Activated naive CD8-positive, alpha-beta T cell treated with anti-CD3 and anti-CD28 coated beads for 36 hours (primary cell): Measurements from ENCODE around the gene ZMPSTE24. TPM values are rescaled to one million over a fixed set of nuclear protein-coding genes. Genes with fewer than 3 reads are reported as not detected.

ENCODE experiments used
- DNase-seq: peaks from one replicate; pipeline ENCODE4 v3.0.0; 2021
- H3K27ac Mint-ChIP-seq: one replicate; pipeline ENCODE4 v1.8.0; 2022; ENCODE audit warnings: mild to moderate bottlenecking, moderate library complexity, mixed read lengths
- H3K27me3 Mint-ChIP-seq: one replicate; pipeline ENCODE4 v1.8.0; 2022; ENCODE audit warnings: mild to moderate bottlenecking, mixed read lengths
- H3K36me3 Mint-ChIP-seq: one replicate; pipeline ENCODE4 v1.8.0; 2021; ENCODE audit warnings: mild to moderate bottlenecking, mixed read lengths
- H3K4me1 Mint-ChIP-seq: one replicate; pipeline ENCODE4 v1.8.0; 2021; ENCODE audit warnings: mixed read lengths
- H3K4me3 Mint-ChIP-seq: one replicate; pipeline ENCODE4 v1.8.0; 2022; ENCODE audit warnings: mild to moderate bottlenecking, moderate library complexity, mixed read lengths
- H3K9me3 Mint-ChIP-seq: one replicate; pipeline ENCODE4 v1.8.0; 2022; ENCODE audit warnings: mixed read lengths
- total RNA-seq, 2 experiments: library from RNA; stranded (reverse); gene quantifications; one replicate each; pipeline ENCODE4 v1.2.3, GENCODE V29; 2021

Gene ZMPSTE24
- total RNA-seq, 2 experiments from 2014 or later: 39.6 to 41.0 TPM

GRCh38 chr1:40273547-40274166 lies 15.6 kb downstream of the ZMPSTE24 start:
- Mint-ChIP-seq H3K27me3 (no peaks in the 10 kb centered on the region), H3K36me3 (peaks cover 31% of the 10 kb centered on the region), H3K9me3 (no peaks in the 10 kb centered on the region), H3K4me3 (no peak overlapping the region), H3K4me1 (peaks cover 13% of the 10 kb centered on the region), H3K27ac (no peak overlapping the region)
- DNase-seq: no peak

GRCh38 chr1:40274331-40274730 lies 16.3 kb downstream of the ZMPSTE24 start:
- no peak overlapping the region for H3K4me3 Mint-ChIP-seq
- no peak overlapping the region for H3K27ac Mint-ChIP-seq
- no peaks in the 10 kb centered on the region for H3K9me3 Mint-ChIP-seq
- no peaks in the 10 kb centered on the region for H3K27me3 Mint-ChIP-seq
- DNase-seq: no peak
- peaks cover 13% of the 10 kb centered on the region for H3K4me1 Mint-ChIP-seq
- H3K36me3 Mint-ChIP-seq: peaks cover 31% of the 10 kb centered on the region

- no peak overlapping the region for H3K4me3 Mint-ChIP-seq
- DNase-seq: no peak
- peaks cover 5% of the 10 kb centered on the region for H3K4me1 Mint-ChIP-seq
- no peaks in the 10 kb centered on the region for H3K9me3 Mint-ChIP-seq
- no peak overlapping the region for H3K27ac Mint-ChIP-seq
- peaks cover 21% of the 10 kb centered on the region for H3K36me3 Mint-ChIP-seq
- no peaks in the 10 kb centered on the region for H3K27me3 Mint-ChIP-seq
Measured at GRCh38 chr1:40276122-40276521, 18.1 kb downstream of the ZMPSTE24 start.

GRCh38 chr1:40281853-40282252 lies 23.8 kb downstream of the ZMPSTE24 start:
- no peaks in the 10 kb centered on the region for H3K27me3 Mint-ChIP-seq
- no peak overlapping the region for H3K27ac Mint-ChIP-seq

GRCh38 chr1:40291293-40291692 lies 33.3 kb downstream of the ZMPSTE24 start:
- peaks cover 5% of the 10 kb centered on the region for H3K4me1 Mint-ChIP-seq
- peak overlapping the region; percentile 40 for H3K27ac Mint-ChIP-seq
- peaks cover 23% of the 10 kb centered on the region for H3K36me3 Mint-ChIP-seq
- DNase-seq: no peak
- no peaks in the 10 kb centered on the region for H3K27me3 Mint-ChIP-seq
- H3K4me3 Mint-ChIP-seq: no peak overlapping the region
- H3K9me3 Mint-ChIP-seq: no peaks in the 10 kb centered on the region

More at GRCh38 chr1:40281853-40282252, 23.8 kb downstream of the ZMPSTE24 start:
- no peaks in the 10 kb centered on the region for H3K9me3 Mint-ChIP-seq
- H3K4me1 Mint-ChIP-seq: no peaks in the 10 kb centered on the region
- H3K36me3 Mint-ChIP-seq: peaks cover 3% of the 10 kb centered on the region
- no peak overlapping the region for H3K4me3 Mint-ChIP-seq
- no peak for DNase-seq

DNA sequence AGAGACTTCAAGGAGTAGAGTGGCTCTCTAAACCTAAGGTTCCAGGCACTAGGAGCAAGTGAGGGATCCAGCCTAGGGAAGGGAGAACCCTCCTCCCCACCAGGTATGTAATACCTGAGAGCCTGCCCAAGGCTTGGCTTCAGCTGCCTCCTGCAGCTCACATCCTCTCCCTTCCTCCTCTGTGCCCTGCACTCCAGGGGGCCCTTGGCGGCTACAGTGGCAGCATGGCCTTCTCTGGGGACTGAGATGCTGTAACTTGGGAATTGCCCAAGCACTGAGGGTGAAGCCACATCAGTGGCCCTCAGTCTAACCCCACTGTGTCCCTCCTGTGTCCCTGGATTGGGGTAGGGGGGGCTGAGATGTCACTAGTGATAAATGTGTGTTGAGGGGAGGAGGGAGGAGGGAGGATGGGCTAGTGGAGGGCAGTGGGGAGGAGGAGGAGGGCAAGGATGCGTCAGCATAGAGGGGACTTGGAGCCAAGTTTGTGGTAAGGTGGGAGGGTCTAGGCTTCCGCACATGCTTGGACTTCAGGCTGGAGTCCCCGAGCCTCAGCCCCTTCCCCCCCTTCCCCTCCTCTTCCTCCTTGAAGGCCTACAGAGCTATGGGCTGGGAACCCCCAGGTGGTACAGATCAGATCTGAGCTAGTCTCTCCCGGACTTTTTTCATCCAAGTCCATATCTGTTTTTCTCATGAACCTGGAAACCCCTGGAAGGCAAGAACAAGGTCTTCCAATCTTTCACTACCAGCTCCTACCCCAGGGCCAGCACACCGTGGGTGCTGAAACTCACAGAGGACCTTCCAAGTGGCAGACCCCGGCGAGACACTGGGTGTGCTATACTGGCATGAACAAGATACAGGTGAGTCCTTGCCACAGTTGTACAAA lies 41.6 kb downstream of the ZMPSTE24 start:
- no peak for DNase-seq

GRCh38 chr1:40300249-40300567 lies 42.2 kb downstream of the ZMPSTE24 start:
- no peak overlapping the region for H3K4me3 Mint-ChIP-seq

More for the DNA sequence above, 41.6 kb downstream of the ZMPSTE24 start:
- Mint-ChIP-seq H3K36me3 (no peaks in the 10 kb centered on the region), H3K4me3 (no peak overlapping the region), H3K9me3 (no peaks in the 10 kb centered on the region), H3K27ac (no peak overlapping the region), H3K27me3 (no peaks in the 10 kb centered on the region), H3K4me1 (no peaks in the 10 kb centered on the region)

DNA sequence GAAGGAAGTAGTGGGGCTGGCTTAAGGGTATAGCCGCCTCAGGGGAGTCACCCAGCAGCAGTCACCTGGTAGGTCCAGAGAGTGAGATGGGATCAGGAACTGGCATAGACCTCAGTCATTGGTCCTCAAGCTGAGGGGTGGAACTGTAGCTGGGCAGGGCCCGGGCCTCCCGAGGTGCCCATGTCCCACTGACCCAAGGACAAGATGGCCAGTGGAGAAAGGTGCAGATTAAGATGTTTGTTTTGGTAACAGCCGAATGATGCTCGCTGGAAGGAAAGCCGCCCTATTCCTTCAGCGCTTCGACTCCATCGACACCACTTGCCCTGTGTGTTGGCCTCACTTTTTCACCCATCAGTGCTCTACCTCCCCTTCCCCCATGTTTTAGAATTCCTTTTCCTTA lies 42.6 kb downstream of the ZMPSTE24 start:
- Mint-ChIP-seq H3K9me3 (no peaks in the 10 kb centered on the region), H3K27me3 (no peaks in the 10 kb centered on the region), H3K27ac (no peak overlapping the region), H3K4me3 (no peak overlapping the region), H3K4me1 (no peaks in the 10 kb centered on the region), H3K36me3 (no peaks in the 10 kb centered on the region)
- no peak for DNase-seq

More at GRCh38 chr1:40300249-40300567, 42.2 kb downstream of the ZMPSTE24 start:
- no peaks in the 10 kb centered on the region for H3K4me1 Mint-ChIP-seq
- H3K27ac Mint-ChIP-seq: no peak overlapping the region
- no peaks in the 10 kb centered on the region for H3K27me3 Mint-ChIP-seq
- no peaks in the 10 kb centered on the region for H3K36me3 Mint-ChIP-seq
- no peaks in the 10 kb centered on the region for H3K9me3 Mint-ChIP-seq
- no peak for DNase-seq

GRCh38 chr1:40301066-40301465 lies 43.0 kb downstream of the ZMPSTE24 start:
- no peaks in the 10 kb centered on the region for H3K27me3 Mint-ChIP-seq
- DNase-seq: no peak

DNA sequence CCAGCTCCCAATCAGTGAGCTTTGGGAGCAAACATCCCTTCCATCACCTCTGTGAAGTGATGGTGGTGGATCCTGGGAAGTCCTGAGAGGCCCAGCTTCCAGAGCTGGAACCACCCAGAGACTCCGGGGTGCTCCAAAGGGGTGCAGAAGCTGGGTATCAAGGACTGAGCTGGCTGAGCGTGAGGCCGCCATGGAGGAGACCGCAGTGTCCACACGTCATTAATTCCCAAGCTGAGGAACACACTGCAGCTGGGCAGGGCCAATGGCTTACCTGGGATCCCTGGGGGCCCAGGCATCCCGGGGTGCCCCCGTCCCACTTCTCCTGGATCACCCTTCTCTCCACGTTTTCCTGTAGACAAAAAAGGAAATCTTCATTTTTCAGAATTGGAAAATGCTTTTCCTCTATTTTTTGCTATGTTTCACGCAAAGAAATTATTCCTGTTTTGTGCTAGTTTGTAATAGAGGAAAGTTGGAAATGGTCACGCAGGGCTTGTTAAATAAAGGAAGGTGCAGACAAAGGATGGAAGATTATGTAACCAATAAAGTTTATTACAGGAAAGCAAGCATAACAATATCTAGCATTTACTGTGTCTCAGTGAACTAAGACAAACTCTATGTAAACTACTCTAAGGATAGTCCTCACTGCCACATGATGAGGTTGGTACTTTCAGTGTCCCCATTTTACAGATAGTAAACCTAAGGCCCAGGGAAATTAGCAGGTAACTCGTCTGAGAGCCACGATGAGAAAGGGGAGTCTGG lies 43.7 kb downstream of the ZMPSTE24 start:
- Mint-ChIP-seq H3K27ac (no peak overlapping the region), H3K4me1 (no peaks in the 10 kb centered on the region), H3K36me3 (no peaks in the 10 kb centered on the region), H3K9me3 (no peaks in the 10 kb centered on the region), H3K4me3 (no peak overlapping the region), H3K27me3 (no peaks in the 10 kb centered on the region)
- DNase-seq: no peak

More at GRCh38 chr1:40301066-40301465, 43.0 kb downstream of the ZMPSTE24 start:
- Mint-ChIP-seq H3K36me3 (no peaks in the 10 kb centered on the region), H3K9me3 (no peaks in the 10 kb centered on the region), H3K4me1 (no peaks in the 10 kb centered on the region), H3K27ac (no peak overlapping the region), H3K4me3 (no peak overlapping the region)

- Mint-ChIP-seq H3K4me3 (no peak overlapping the region), H3K27me3 (no peaks in the 10 kb centered on the region), H3K9me3 (no peaks in the 10 kb centered on the region), H3K27ac (no peak overlapping the region), H3K36me3 (no peaks in the 10 kb centered on the region), H3K4me1 (no peaks in the 10 kb centered on the region)
- DNase-seq: no peak
Measured at GRCh38 chr1:40302475-40302874, 44.4 kb downstream of the ZMPSTE24 start.

- Mint-ChIP-seq H3K4me3 (no peak overlapping the region), H3K27me3 (no peaks in the 10 kb centered on the region), H3K36me3 (no peaks in the 10 kb centered on the region), H3K27ac (no peak overlapping the region), H3K9me3 (no peaks in the 10 kb centered on the region), H3K4me1 (no peaks in the 10 kb centered on the region)
- no peak for DNase-seq
Measured at GRCh38 chr1:40303051-40303771, 45.2 kb downstream of the ZMPSTE24 start.

GRCh38 chr1:40303790-40304189 lies 45.8 kb downstream of the ZMPSTE24 start:
- no peaks in the 10 kb centered on the region for H3K9me3 Mint-ChIP-seq
- H3K4me3 Mint-ChIP-seq: no peak overlapping the region
- no peaks in the 10 kb centered on the region for H3K27me3 Mint-ChIP-seq
- H3K4me1 Mint-ChIP-seq: no peaks in the 10 kb centered on the region
- no peaks in the 10 kb centered on the region for H3K36me3 Mint-ChIP-seq
- no peak overlapping the region for H3K27ac Mint-ChIP-seq
- DNase-seq: no peak

GRCh38 chr1:40305451-40305850 lies 47.4 kb downstream of the ZMPSTE24 start:
- H3K4me3 Mint-ChIP-seq: no peak overlapping the region
- H3K9me3 Mint-ChIP-seq: no peaks in the 10 kb centered on the region
- DNase-seq: no peak
- no peak overlapping the region for H3K27ac Mint-ChIP-seq
- H3K27me3 Mint-ChIP-seq: no peaks in the 10 kb centered on the region
- no peaks in the 10 kb centered on the region for H3K4me1 Mint-ChIP-seq
- H3K36me3 Mint-ChIP-seq: no peaks in the 10 kb centered on the region

DNA sequence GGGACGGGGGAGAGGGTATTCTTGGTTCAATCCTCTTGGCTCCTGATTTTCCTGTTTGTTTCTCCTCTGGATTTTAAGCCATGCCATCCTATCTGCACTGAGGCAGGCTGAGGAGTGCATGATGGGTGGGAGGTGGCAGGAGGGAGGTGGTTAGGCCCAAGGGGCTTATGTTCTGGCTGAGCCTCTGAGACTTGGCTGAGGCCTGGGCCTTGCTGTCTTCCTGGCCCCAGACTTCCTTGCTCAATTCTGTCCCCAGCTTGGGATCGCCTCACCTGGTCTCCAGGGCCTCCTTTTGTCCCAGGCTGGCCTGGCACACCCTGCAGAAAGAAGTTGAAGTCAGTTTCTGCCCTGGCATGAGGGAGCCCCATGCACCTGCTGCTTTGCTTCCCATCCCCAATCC lies 47.8 kb downstream of the ZMPSTE24 start:
- no peak for DNase-seq
- Mint-ChIP-seq H3K27ac (no peak overlapping the region), H3K4me1 (no peaks in the 10 kb centered on the region), H3K36me3 (no peaks in the 10 kb centered on the region), H3K27me3 (no peaks in the 10 kb centered on the region), H3K9me3 (no peaks in the 10 kb centered on the region), H3K4me3 (no peak overlapping the region)
